Thoracic aorta (tissue), 2 donors: ENCODE measurements around the gene SSBP3. TPM values are rescaled to one million over a fixed set of nuclear protein-coding genes. Genes with fewer than 3 reads are reported as not detected.

Source experiments
- ATAC-seq: fragments of 150-250 bp; one replicate; pipeline ENCODE4 v1.8.0; 2017; ENCODE audit warnings: low read depth; ENCODE audit not compliant: insufficient number of reproducible peaks, low FRiP score
- DNase-seq: peaks from one replicate; pipeline ENCODE4 v3.0.0-alpha.2; 2020; ENCODE audit warnings: low spot score
- H3K27ac ChIP-seq, 2 donors: fragments of 200-600 bp; sonication (generic); 1 replicate in 1 of 2; 2 replicates in 1 of 2; pipeline ENCODE4 v1.5.1; 2016; ENCODE audit warnings: mild to moderate bottlenecking in 2 of 2, moderate library complexity in 2 of 2
- H3K27me3 ChIP-seq: fragments of 200-600 bp; sonication (generic); replicated peaks from 2 replicates; pipeline ENCODE4 v1.6.0; 2016; ENCODE audit warnings: mild to moderate bottlenecking; ENCODE audit not compliant: insufficient read depth
- H3K36me3 ChIP-seq: fragments of 200-600 bp; sonication (generic); one replicate; pipeline ENCODE4 v1.5.1; 2016
- H3K4me1 ChIP-seq, 2 donors: fragments of 200-600 bp; sonication (generic); 1 replicate in 1 of 2; 2 replicates in 1 of 2; pipeline versions ENCODE4 v1.5.1 to v1.6.0; 2016; ENCODE audit warnings: low read depth in 2 of 2, mild to moderate bottlenecking in 1 of 2; ENCODE audit not compliant: control insufficient read depth in 1 of 2
- H3K4me3 ChIP-seq: fragments of 200-600 bp; sonication (generic); 2 replicates; pipeline ENCODE4 v1.5.1; 2016; ENCODE audit warnings: mild to moderate bottlenecking
- H3K9me3 ChIP-seq: fragments of 200-600 bp; sonication (generic); 2 replicates; pipeline ENCODE4 v1.5.1; 2016
- total RNA-seq, 2 donors: library from RNA; depleted of rRNA; stranded (reverse); fragments of >200 nt; gene quantifications; one replicate each; pipeline versions ENCODE4 v1.1.0 to v1.2.3, GENCODE V29; 2016
- TF ChIP-seq, protein P1 (sequence below): fragments of 200-600 bp; sonication (generic); IDR thresholded peaks from one replicate; pipeline ENCODE4 v1.5.1; 2019; ENCODE audit warnings: antibody characterized with exemption

The SSBP3 gene
- total RNA-seq, 2 donors from 2014 or later: 33.4 to 87.1 TPM

- peaks cover 11 to 22% of the 10 kb centered on the region in 2 donors for H3K4me1 ChIP-seq
- DNase-seq (no peak), ATAC-seq (no peak)
- H3K36me3 ChIP-seq: peaks cover 9% of the 10 kb centered on the region
- no peaks in the 10 kb centered on the region for H3K27me3 ChIP-seq
- TF ChIP-seq, protein P1, sequence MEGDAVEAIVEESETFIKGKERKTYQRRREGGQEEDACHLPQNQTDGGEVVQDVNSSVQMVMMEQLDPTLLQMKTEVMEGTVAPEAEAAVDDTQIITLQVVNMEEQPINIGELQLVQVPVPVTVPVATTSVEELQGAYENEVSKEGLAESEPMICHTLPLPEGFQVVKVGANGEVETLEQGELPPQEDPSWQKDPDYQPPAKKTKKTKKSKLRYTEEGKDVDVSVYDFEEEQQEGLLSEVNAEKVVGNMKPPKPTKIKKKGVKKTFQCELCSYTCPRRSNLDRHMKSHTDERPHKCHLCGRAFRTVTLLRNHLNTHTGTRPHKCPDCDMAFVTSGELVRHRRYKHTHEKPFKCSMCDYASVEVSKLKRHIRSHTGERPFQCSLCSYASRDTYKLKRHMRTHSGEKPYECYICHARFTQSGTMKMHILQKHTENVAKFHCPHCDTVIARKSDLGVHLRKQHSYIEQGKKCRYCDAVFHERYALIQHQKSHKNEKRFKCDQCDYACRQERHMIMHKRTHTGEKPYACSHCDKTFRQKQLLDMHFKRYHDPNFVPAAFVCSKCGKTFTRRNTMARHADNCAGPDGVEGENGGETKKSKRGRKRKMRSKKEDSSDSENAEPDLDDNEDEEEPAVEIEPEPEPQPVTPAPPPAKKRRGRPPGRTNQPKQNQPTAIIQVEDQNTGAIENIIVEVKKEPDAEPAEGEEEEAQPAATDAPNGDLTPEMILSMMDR: no peak
- peak overlapping the region in 1 of 2 donors; percentile 37 for H3K27ac ChIP-seq
- no peak overlapping the region for H3K4me3 ChIP-seq
- no peaks in the 10 kb centered on the region for H3K9me3 ChIP-seq
These were observed 20.5 kb downstream of the SSBP3 start for GRCh38 chr1:54385727-54386022.

GRCh38 chr1:54384918-54385726, 21.1 kb downstream of the SSBP3 start:
- H3K4me1 ChIP-seq: peaks cover 13 to 22% of the 10 kb centered on the region in 2 donors
- DNase-seq (no peak), ATAC-seq (no peak)
- peak overlapping the region; percentile 33 to 37 for H3K27ac ChIP-seq
- peaks cover 4% of the 10 kb centered on the region for H3K36me3 ChIP-seq
- H3K9me3 ChIP-seq: no peaks in the 10 kb centered on the region
- TF ChIP-seq, protein P1: no peak
- H3K4me3 ChIP-seq: no peak overlapping the region
- H3K27me3 ChIP-seq: no peaks in the 10 kb centered on the region

DNA sequence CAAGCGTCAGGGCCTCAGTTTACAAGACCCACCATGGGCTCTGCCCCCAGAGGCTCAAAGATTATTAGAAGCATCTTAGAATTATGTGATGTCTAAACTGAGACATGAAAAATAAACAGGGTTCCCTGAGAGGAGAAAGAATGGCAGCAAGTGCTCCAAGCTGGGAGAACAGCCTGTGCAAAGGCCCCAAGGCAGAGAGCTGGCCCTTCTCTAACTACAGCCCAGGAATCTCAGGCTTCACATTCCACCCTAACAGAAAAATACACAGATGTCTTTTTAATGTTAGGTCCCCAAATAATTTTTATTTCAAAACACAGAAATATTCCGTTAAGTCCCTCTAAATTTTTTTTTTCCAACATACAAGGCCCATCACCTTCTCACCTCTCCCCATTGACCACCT, 21.7 kb downstream of the SSBP3 start:
- Histone ChIP-seq H3K36me3 (peaks cover 3% of the 10 kb centered on the region), H3K4me1 (peaks cover 14 to 23% of the 10 kb centered on the region in 2 donors), H3K27ac (peak overlapping the region; percentile 33 to 37), H3K4me3 (no peak overlapping the region), H3K9me3 (no peaks in the 10 kb centered on the region), H3K27me3 (no peaks in the 10 kb centered on the region)
- DNase-seq (no peak), ATAC-seq (no peak)
- TF ChIP-seq, protein P1: no peak

- peaks cover 14 to 21% of the 10 kb centered on the region in 2 donors for H3K4me1 ChIP-seq
- TF ChIP-seq, protein P1: no peak
- DNase-seq (no peak), ATAC-seq (no peak)
- no peaks in the 10 kb centered on the region for H3K9me3 ChIP-seq
- peaks cover 6% of the 10 kb centered on the region for H3K36me3 ChIP-seq
- H3K4me3 ChIP-seq: no peak overlapping the region
- H3K27ac ChIP-seq: no peak overlapping the region
- H3K27me3 ChIP-seq: no peaks in the 10 kb centered on the region
These were observed 24.7 kb downstream of the SSBP3 start for GRCh38 chr1:54381524-54381923.

GRCh38 chr1:54380290-54380882, 25.8 kb downstream of the SSBP3 start:
- H3K4me3 ChIP-seq: no peak overlapping the region
- H3K36me3 ChIP-seq: peaks cover 6% of the 10 kb centered on the region
- no peaks in the 10 kb centered on the region for H3K9me3 ChIP-seq
- H3K27ac ChIP-seq: no peak overlapping the region
- DNase-seq (no peak), ATAC-seq (no peak)
- TF ChIP-seq, protein P1: no peak
- no peaks in the 10 kb centered on the region for H3K27me3 ChIP-seq
- H3K4me1 ChIP-seq: peaks cover 8 to 15% of the 10 kb centered on the region in 2 donors
